HG03175 (cell line): ENCODE measurements around the gene CGRRF1.

Experiments
- ATAC-seq: cut with Tn5 transposase; IDR thresholded peaks from one replicate; pipeline ENCODE4 v1.9.1; 2021; ENCODE audit warnings: mild to moderate bottlenecking, moderate library complexity; ENCODE audit not compliant: unreplicated experiment

Gene CGRRF1

GRCh38 chr14:54509546-54510501, at the start of gene CGRRF1:
TSS of gene CGRRF1 (plus strand) at chr14:54509906. CDS start at chr14:54509960, 54 bp downstream.
- ATAC-seq: peak; percentile 99

GRCh38 chr14:54462048-54462447, 47.7 kb upstream of the CGRRF1 start:
- no peak for ATAC-seq

GRCh38 chr14:54465654-54466053, 44.1 kb upstream of the CGRRF1 start:
- no peak for ATAC-seq

GRCh38 chr14:54467280-54467679, 42.4 kb upstream of the CGRRF1 start:
- no peak for ATAC-seq

GRCh38 chr14:54470701-54471100, 39.0 kb upstream of the CGRRF1 start:
- ATAC-seq: no peak

GRCh38 chr14:54471641-54472040, 38.1 kb upstream of the CGRRF1 start:
- ATAC-seq: no peak

GRCh38 chr14:54472315-54472714, 37.4 kb upstream of the CGRRF1 start:
- ATAC-seq: no peak

GRCh38 chr14:54474232-54474793, 35.4 kb upstream of the CGRRF1 start:
- ATAC-seq: no peak

GRCh38 chr14:54475187-54475899, 34.4 kb upstream of the CGRRF1 start:
- no peak for ATAC-seq

- ATAC-seq: no peak
Observed at GRCh38 chr14:54475911-54476310, 33.8 kb upstream of the CGRRF1 start.

- no peak for ATAC-seq
Observed at GRCh38 chr14:54478636-54479215, 31.0 kb upstream of the CGRRF1 start.

- ATAC-seq: no peak
Observed at GRCh38 chr14:54480830-54481562, 28.7 kb upstream of the CGRRF1 start.

- no peak for ATAC-seq
Observed at GRCh38 chr14:54481695-54482094, 28.0 kb upstream of the CGRRF1 start.

GRCh38 chr14:54483073-54483745, 26.5 kb upstream of the CGRRF1 start:
- ATAC-seq: no peak

GRCh38 chr14:54483846-54484245, 25.9 kb upstream of the CGRRF1 start:
- no peak for ATAC-seq

- no peak for ATAC-seq
Observed at GRCh38 chr14:54486685-54487084, 23.0 kb upstream of the CGRRF1 start.

- ATAC-seq: no peak
Observed at GRCh38 chr14:54487771-54488170, 21.9 kb upstream of the CGRRF1 start.

- ATAC-seq: peak; percentile 25
Observed at GRCh38 chr14:54488318-54488645, 21.4 kb upstream of the CGRRF1 start.

- ATAC-seq: peak; percentile 90
Observed at GRCh38 chr14:54488646-54489317, 20.9 kb upstream of the CGRRF1 start, which contains the start of gene GMFB. TSS of gene GMFB (minus strand) at chr14:54488980. CDS start at chr14:54488927, 53 bp downstream.

- ATAC-seq: no peak
Observed at GRCh38 chr14:54489318-54489683, 20.4 kb upstream of the CGRRF1 start.
